Suprapubic skin (tissue), 3 donors: ENCODE data around the gene EVI5L.

Experiments used
- EP300 ChIP-seq: sonication (generic); formaldehyde crosslinking; IDR thresholded peaks from one replicate; pipeline ENCODE4 v1.6.1; 2017; ENCODE audit warnings: antibody characterized with exemption
- POLR2A ChIP-seq, 2 donors: fragments of 450-650 bp; IDR thresholded peaks; one replicate each; pipeline ENCODE4 v1.6.1; 2017; ENCODE audit warnings: antibody characterized with exemption in 2 of 2, mild to moderate bottlenecking in 2 of 2, moderate library complexity in 2 of 2
- TF ChIP-seq, protein P1 (sequence below), 2 donors: fragments of 200-600 bp in 1 of 2; fragments of 450-650 bp in 1 of 2; sonication (generic) in 1 of 2; IDR thresholded peaks; one replicate each; pipeline ENCODE4 v1.5.1; 2016 to 2019; ENCODE audit warnings: antibody characterized with exemption in 2 of 2, mild to moderate bottlenecking in 1 of 2, moderate library complexity in 1 of 2

DNA sequence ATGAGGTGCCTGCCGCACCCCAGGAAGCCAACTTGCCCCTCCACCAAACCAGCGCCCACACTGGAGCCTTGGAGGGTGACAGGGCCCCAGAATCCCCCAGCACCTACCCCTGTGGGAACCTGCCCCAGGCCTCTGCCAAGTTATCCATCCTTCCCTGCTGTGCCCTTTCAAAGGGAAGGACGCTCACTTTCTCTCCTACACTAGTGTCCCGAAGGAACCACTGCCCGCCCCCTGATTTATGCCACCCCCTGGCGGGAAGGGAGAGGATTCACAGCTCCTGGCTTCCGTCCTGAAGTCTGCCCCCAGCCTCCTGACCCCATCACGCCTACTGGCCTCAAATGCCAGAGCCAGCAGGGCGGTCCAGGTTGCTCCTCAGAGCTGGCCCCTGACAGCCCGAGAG lies 1.4 kb downstream of the EVI5L start:
- TF ChIP-seq, protein P1, sequence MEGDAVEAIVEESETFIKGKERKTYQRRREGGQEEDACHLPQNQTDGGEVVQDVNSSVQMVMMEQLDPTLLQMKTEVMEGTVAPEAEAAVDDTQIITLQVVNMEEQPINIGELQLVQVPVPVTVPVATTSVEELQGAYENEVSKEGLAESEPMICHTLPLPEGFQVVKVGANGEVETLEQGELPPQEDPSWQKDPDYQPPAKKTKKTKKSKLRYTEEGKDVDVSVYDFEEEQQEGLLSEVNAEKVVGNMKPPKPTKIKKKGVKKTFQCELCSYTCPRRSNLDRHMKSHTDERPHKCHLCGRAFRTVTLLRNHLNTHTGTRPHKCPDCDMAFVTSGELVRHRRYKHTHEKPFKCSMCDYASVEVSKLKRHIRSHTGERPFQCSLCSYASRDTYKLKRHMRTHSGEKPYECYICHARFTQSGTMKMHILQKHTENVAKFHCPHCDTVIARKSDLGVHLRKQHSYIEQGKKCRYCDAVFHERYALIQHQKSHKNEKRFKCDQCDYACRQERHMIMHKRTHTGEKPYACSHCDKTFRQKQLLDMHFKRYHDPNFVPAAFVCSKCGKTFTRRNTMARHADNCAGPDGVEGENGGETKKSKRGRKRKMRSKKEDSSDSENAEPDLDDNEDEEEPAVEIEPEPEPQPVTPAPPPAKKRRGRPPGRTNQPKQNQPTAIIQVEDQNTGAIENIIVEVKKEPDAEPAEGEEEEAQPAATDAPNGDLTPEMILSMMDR (IDR thresholded peaks at IDR 0.05), result peak in 1 of 2 donors; percentile 11
- no peak for TF ChIP-seq EP300
- TF ChIP-seq POLR2A (IDR thresholded peaks at IDR 0.05), result no peak
